ENCODE data around the gene FBL. TPM values are rescaled to one million over a fixed set of nuclear protein-coding genes. Genes with fewer than 3 reads are reported as not detected.

The FBL gene
- total RNA-seq, 2 experiments from 2014 or later, result 336 to 365 TPM

DNA sequence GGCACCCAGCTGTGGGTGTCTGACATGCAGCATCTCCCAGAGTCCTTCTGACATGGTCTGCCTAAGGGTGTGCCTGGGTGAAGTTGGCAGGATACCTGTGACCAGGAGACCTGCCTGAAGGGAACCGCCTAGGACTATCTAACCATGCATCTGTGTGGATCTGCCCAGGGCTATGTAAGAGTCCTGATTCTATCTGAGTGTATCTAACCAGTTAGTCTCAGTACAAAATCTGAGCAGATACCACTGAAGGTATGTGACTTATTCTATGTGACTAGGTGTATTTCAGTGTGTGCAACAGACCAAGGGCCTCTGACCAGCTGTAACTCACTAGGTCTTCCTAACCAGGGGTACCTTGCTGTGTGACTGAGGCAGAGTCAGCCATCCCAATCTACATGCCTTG is 28.2 kb upstream of the FBL start:
- Histone ChIP-seq H4K20me1 (ENCODE audit: insufficient read depth, low read length) (no peaks in the 10 kb centered on the region), H3K4me2 (ENCODE audit: low read length) (no peak overlapping the region), H3K4me3 (ENCODE audit: low read depth, low read length, poor library complexity, severe bottlenecking) (no peak overlapping the region), H3K9me2 (ENCODE audit: insufficient read depth, low read length) (no peaks in the 10 kb centered on the region), H3K27ac (ENCODE audit: low read depth, low read length, poor library complexity, severe bottlenecking) (no peak overlapping the region), H3K36me3 (ENCODE audit: insufficient read depth, low read length) (no peaks in the 10 kb centered on the region), H2AFZ (ENCODE audit: low read length) (no peak overlapping the region), H3K4me1 (ENCODE audit: insufficient read depth, low read length, poor library complexity, severe bottlenecking) (no peaks in the 10 kb centered on the region), H3K79me2 (ENCODE audit: insufficient read depth, low read depth, low read length) (no peaks in the 10 kb centered on the region), H3K9me3 (ENCODE audit: low read length) (no peaks in the 10 kb centered on the region)
- POLR2A ChIA-PET, result no interaction called here
- CTCF ChIA-PET (ENCODE audit: unreplicated experiment), result no interaction called here
- BruUV-seq (replicated peaks), result no TSS peak
- DNase-seq (ENCODE audit: low spot score), result no peak
- TF ChIP-seq, protein P1, sequence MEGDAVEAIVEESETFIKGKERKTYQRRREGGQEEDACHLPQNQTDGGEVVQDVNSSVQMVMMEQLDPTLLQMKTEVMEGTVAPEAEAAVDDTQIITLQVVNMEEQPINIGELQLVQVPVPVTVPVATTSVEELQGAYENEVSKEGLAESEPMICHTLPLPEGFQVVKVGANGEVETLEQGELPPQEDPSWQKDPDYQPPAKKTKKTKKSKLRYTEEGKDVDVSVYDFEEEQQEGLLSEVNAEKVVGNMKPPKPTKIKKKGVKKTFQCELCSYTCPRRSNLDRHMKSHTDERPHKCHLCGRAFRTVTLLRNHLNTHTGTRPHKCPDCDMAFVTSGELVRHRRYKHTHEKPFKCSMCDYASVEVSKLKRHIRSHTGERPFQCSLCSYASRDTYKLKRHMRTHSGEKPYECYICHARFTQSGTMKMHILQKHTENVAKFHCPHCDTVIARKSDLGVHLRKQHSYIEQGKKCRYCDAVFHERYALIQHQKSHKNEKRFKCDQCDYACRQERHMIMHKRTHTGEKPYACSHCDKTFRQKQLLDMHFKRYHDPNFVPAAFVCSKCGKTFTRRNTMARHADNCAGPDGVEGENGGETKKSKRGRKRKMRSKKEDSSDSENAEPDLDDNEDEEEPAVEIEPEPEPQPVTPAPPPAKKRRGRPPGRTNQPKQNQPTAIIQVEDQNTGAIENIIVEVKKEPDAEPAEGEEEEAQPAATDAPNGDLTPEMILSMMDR (conservative IDR thresholded peaks at IDR 0.05; ENCODE audit: low read length), result no peak
- no peak for TF ChIP-seq EZH2phosphoT487 (IDR thresholded peaks at IDR 0.05; ENCODE audit: borderline replicate concordance, low read depth, low read length)
- intact Hi-C loops (cut with micrococcal nuclease; ENCODE audit: unreplicated experiment), result no loop called here

DNA sequence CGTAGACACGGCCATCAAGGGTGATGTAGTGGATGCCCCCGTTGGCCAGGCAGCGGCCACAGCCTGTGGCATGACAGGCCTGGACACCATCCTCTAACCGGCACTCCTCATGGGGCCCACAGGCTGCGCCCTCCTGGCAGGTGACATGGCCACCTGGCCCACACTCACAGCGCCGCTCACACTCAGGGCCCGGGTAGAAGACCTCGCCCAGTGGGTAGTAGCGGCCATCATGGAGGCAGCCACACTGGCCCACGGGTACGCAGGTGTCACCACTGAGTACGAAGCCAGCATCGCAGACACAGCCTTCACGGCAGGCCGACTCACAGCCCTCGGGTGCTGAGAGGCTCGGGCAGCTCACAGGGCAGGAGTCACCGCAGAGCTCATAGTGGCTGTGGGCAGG is 27.2 kb upstream of the FBL start:
- no peaks in the 10 kb centered on the region for H4K20me1 ChIP-seq (ENCODE audit: insufficient read depth, low read length)
- CTCF ChIA-PET (ENCODE audit: unreplicated experiment), result no interaction called here
- BruUV-seq (replicated peaks), result no TSS peak

More for the DNA sequence above, 27.2 kb upstream of the FBL start:
- POLR2A ChIA-PET, result no interaction called here
- Histone ChIP-seq H3K36me3 (ENCODE audit: insufficient read depth, low read length) (no peaks in the 10 kb centered on the region), H3K9me3 (ENCODE audit: low read length) (no peaks in the 10 kb centered on the region), H3K4me1 (ENCODE audit: insufficient read depth, low read length, poor library complexity, severe bottlenecking) (no peaks in the 10 kb centered on the region), H3K27ac (ENCODE audit: low read depth, low read length, poor library complexity, severe bottlenecking) (no peak overlapping the region), H3K4me3 (ENCODE audit: low read depth, low read length, poor library complexity, severe bottlenecking) (no peak overlapping the region), H2AFZ (ENCODE audit: low read length) (no peak overlapping the region), H3K79me2 (ENCODE audit: insufficient read depth, low read depth, low read length) (no peaks in the 10 kb centered on the region), H3K4me2 (ENCODE audit: low read length) (no peak overlapping the region), H3K9me2 (ENCODE audit: insufficient read depth, low read length) (no peaks in the 10 kb centered on the region)
- intact Hi-C loops (cut with micrococcal nuclease; ENCODE audit: unreplicated experiment), result no loop called here
- TF ChIP-seq, protein P1 (conservative IDR thresholded peaks at IDR 0.05; ENCODE audit: low read length), result no peak
- no peak for TF ChIP-seq EZH2phosphoT487 (IDR thresholded peaks at IDR 0.05; ENCODE audit: borderline replicate concordance, low read depth, low read length)
- DNase-seq (ENCODE audit: low spot score), result no peak
